K562 (cell line): Measurements from ENCODE around the gene E2F3. TPM values are rescaled to one million over a fixed set of nuclear protein-coding genes. Genes with fewer than 3 reads are reported as not detected.

Experiments
- ATAC-seq: fragments of 200-7000 bp; cut with Tn5 transposase; 3 replicates; pipeline ENCODE4 v1.9.1; 2020; ENCODE audit warnings: moderate library complexity
- BruUV-seq: library from RNA; stranded (reverse); fragments of 400-500 nt; replicated peaks from 2 replicates; lab custom pipeline; 2021; lab: Mats Ljungman, UMichigan
- CTCF ChIA-PET: fragments of 300-600 bp; formaldehyde crosslinking; extraction: SDS; loops from one replicate; lab custom pipeline; 2021; ENCODE audit warnings: low intra/inter-chr PET ratio; lab: Yijun Ruan, JAX
- POLR2A ChIA-PET: fragments of 300-600, 350-650 bp; sonication (Branson Sonifier 250); formaldehyde crosslinking; extraction: SDS; loops from one replicate; lab custom pipeline; 2021; ENCODE audit warnings: antibody characterized with exemption, inconsistent platforms; lab: Yijun Ruan, JAX
- DNase-seq, 4 experiments: peaks; one replicate each; pipeline versions ENCODE4 v3.0.0 to v3.0.0-alpha.2; 2011 to 2018; ENCODE audit warnings: low spot score in 3 of 4, mixed read lengths in 3 of 4; ENCODE audit errors: extremely low read depth in 1 of 4
- FAIRE-seq: peaks from 2 replicates; lab custom pipeline; 2011; peaks lifted over from hg19 to GRCh38; lab: Jason Lieb, UNC
- H2AFZ ChIP-seq: 2 replicates; pipeline ENCODE4 v1.6.0; 2011; ENCODE audit warnings: low read depth, low read length, control low read depth, inconsistent platforms
- H3K27ac ChIP-seq: fragments of 200-600 bp; 3 replicates; pipeline ENCODE4 v1.8.0; 2011; ENCODE audit warnings: low read depth, mild to moderate bottlenecking, control low read depth, inconsistent platforms, low read length, moderate library complexity, mixed read lengths; ENCODE audit errors: extremely low read depth
- H3K27me3 ChIP-seq, 2 experiments: fragments of 300-600 bp in 1 of 2; 2 replicates in 1 of 2; 3 replicates in 1 of 2; pipeline versions ENCODE4 v1.6.0 to v1.8.0; 2011; ENCODE audit warnings: inconsistent platforms in 2 of 2, low read length in 2 of 2, mild to moderate bottlenecking in 1 of 2, mixed read lengths in 1 of 2, moderate library complexity in 1 of 2; ENCODE audit not compliant: control insufficient read depth in 2 of 2, insufficient read depth in 2 of 2
- H3K36me3 ChIP-seq: fragments of 300-600 bp; 3 replicates; pipeline ENCODE4 v1.8.0; 2011; ENCODE audit warnings: mild to moderate bottlenecking, low read length, inconsistent platforms; ENCODE audit not compliant: control insufficient read depth, insufficient read depth
- H3K4me1 ChIP-seq, 2 experiments: fragments of 200-600 bp in 1 of 2; replicated peaks in 1 of 2; 2 replicates in 1 of 2; 3 replicates in 1 of 2; pipeline versions ENCODE4 v1.5.1 to v1.8.0; 2011; ENCODE audit warnings: inconsistent platforms in 2 of 2, low read length in 2 of 2, mild to moderate bottlenecking in 1 of 2, mixed read lengths in 1 of 2, moderate library complexity in 1 of 2; ENCODE audit not compliant: control insufficient read depth in 2 of 2, insufficient read depth in 2 of 2
- H3K4me2 ChIP-seq: 2 replicates; pipeline ENCODE4 v1.6.1; 2011; ENCODE audit warnings: low read length, control low read depth, inconsistent platforms, mixed read lengths; ENCODE audit not compliant: insufficient read depth
- H3K4me3 ChIP-seq: fragments of 200-600 bp; sonication (generic), shearing (Covaris generic); 2 replicates; pipeline ENCODE4 v1.5.1; 2016; ENCODE audit warnings: control low read depth, inconsistent platforms
- H3K79me2 ChIP-seq: fragments of 200-600 bp; 3 replicates; pipeline ENCODE4 v1.8.0; 2011; ENCODE audit warnings: low read length, inconsistent platforms; ENCODE audit not compliant: control insufficient read depth, insufficient read depth
- H3K9ac ChIP-seq, 2 experiments: 2 replicates each; pipeline versions ENCODE4 v1.6.0 to v1.6.1; 2011; ENCODE audit warnings: low read depth in 2 of 2, low read length in 2 of 2, control low read depth in 1 of 2, inconsistent platforms in 1 of 2, mild to moderate bottlenecking in 1 of 2, mixed read lengths in 1 of 2; ENCODE audit not compliant: insufficient read depth in 1 of 2
- H3K9me1 ChIP-seq: one replicate; pipeline ENCODE4 v1.6.0; 2011; ENCODE audit warnings: inconsistent platforms, mild to moderate bottlenecking, low read length, moderate library complexity; ENCODE audit not compliant: control insufficient read depth, insufficient read depth
- H3K9me3 ChIP-seq: replicated peaks from 2 replicates; pipeline ENCODE4 v1.5.1; 2011; ENCODE audit warnings: low read depth, low read length, inconsistent platforms; ENCODE audit not compliant: control insufficient read depth, insufficient read depth
- H4K20me1 ChIP-seq: replicated peaks from 2 replicates; pipeline ENCODE4 v1.6.1; 2011; ENCODE audit warnings: low read length, inconsistent platforms, mixed read lengths; ENCODE audit not compliant: control insufficient read depth, insufficient read depth
- ATF2 ChIP-seq: sonication (generic); formaldehyde crosslinking; IDR thresholded peaks from 2 replicates; pipeline ENCODE4 v1.8.1; 2022; ENCODE audit warnings: missing genetic modification reagents
- BHLHE40 ChIP-seq: IDR thresholded peaks from 2 replicates; pipeline ENCODE4 v1.6.1; 2011; ENCODE audit warnings: low read length, improper control_type of control experiment
- CBFA2T3 ChIP-seq: fragments of 450-650 bp; IDR thresholded peaks from 2 replicates; pipeline ENCODE4 v1.6.1; 2017
- CEBPZ ChIP-seq: fragments of 150-350 bp; IDR thresholded peaks from 2 replicates; pipeline ENCODE4 v1.6.1; 2014; ENCODE audit warnings: low read depth, mild to moderate bottlenecking, low read length, borderline replicate concordance
- CREB3L1 ChIP-seq: fragments of 450-650 bp; IDR thresholded peaks from 2 replicates; pipeline ENCODE4 v1.6.1; 2014; ENCODE audit warnings: low read depth, mild to moderate bottlenecking, moderate library complexity, borderline replicate concordance
- FOXK1 ChIP-seq: sonication (generic); formaldehyde crosslinking; IDR thresholded peaks from 2 replicates; pipeline ENCODE4 v1.8.0; 2022; ENCODE audit warnings: missing genetic modification reagents, mild to moderate bottlenecking, borderline replicate concordance
- RREB1 ChIP-seq: fragments of 250-450 bp; sonication (Bioruptor Pico); IDR thresholded peaks from 2 replicates; pipeline ENCODE4 v1.4.0; 2020
- ZNF282 ChIP-seq: sonication (generic); formaldehyde crosslinking; IDR thresholded peaks from 2 replicates; pipeline ENCODE4 v1.8.1; 2023; ENCODE audit warnings: missing genetic modification reagents
- ZNF551 ChIP-seq: fragments of 250-450 bp; sonication (Bioruptor Pico); IDR thresholded peaks from 2 replicates; pipeline ENCODE4 v1.5.0; 2021; ENCODE audit warnings: mild to moderate bottlenecking, moderate library complexity
- WGBS: fragments of 100-300 bp; shearing (Covaris generic); methylation state at CpG from one replicate; pipeline ENCODE4 v1.1.6; 2016; ENCODE audit warnings: low coverage, mixed read lengths; ENCODE audit not compliant: insufficient coverage; ENCODE audit errors: missing lambda C conversion rate; 5-methylcytosine and 5-hydroxymethylcytosine counted together
- in situ Hi-C: fragments of 300-500 bp; cut with MboI; formaldehyde crosslinking; loops from 4 replicates; pipeline ENCODE4 v1.15.0; 2018; ENCODE audit warnings: inconsistent platforms, mixed read lengths
- intact Hi-C: fragments of 100-400 bp; cut with micrococcal nuclease; formaldehyde crosslinking; loops from 2 replicates; pipeline ENCODE4 v1.14.2; 2022
- polyA plus RNA-seq, 8 experiments: library from polyadenylated mRNA; depleted of rRNA in 4 of 8; stranded (reverse) in 5 of 8; unstranded in 3 of 8; fragments of >200 nt; fragmentation: Nextera tagmentation in 2 of 8; fragmentation: Illumina TruSeq in 1 of 8; extraction: Ambion mirVana in 2 of 8; extraction: Trizol in 1 of 8; gene quantifications; 2 replicates each; pipeline versions ENCODE4 v1.2.1 to v1.2.3, GENCODE V29; 2011 to 2014; ENCODE audit warnings: inconsistent platforms in 1 of 8, missing spikeins in 1 of 8
- total RNA-seq, 7 experiments: library from RNA; depleted of rRNA in 6 of 7; stranded (reverse); fragments of >200 nt in 6 of 7; fragmentation: Illumina TruSeq in 2 of 7; extraction: Trizol in 2 of 7; gene quantifications; 2 replicates each; pipeline versions ENCODE4 v1.2.1 to v1.2.3, GENCODE V29; 2011 to 2021; ENCODE audit warnings: low replicate concordance in 1 of 7

The E2F3 gene
- total and polyA plus RNA-seq, 9 of the 15 experiments (the other 6 are each of a cell fraction or from before 2014, with no cell fraction given): 11.1 to 44.7 (median 27.2) TPM

DNA sequence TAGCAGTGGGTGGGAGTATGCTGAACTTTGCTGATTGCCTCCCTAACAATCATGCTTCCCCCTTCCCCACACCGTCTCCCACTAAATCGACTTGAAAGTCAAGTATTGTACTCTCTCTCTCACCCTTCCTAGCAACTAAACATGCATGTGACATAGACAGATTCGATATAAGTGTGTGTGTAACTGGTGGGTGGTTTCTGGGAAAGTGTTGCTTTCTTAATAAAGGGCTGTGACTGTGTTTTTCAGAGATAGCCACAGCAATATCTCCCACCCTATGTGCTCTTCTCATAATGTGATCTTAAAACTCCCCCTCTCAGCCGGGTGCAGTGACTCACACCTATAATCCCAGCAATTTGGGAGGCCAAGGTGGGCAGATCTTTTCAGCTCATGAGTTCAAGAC lies 49.3 kb upstream of the E2F3 start:
- in situ Hi-C loops: no loop called here
- no peaks in the 10 kb centered on the region for H3K27me3 ChIP-seq
- peak overlapping the region; percentile 46; the same call in 2 of the 3 replicates for H3K27ac ChIP-seq
- intact Hi-C loops: no loop called here
- peak; percentile 83 for FAIRE-seq
- no peaks in the 10 kb centered on the region for H4K20me1 ChIP-seq
- peak overlapping the region; percentile 42 for H3K4me2 ChIP-seq
- H3K79me2 ChIP-seq: no peaks in the 10 kb centered on the region
- POLR2A ChIA-PET: no interaction called here
- peaks cover 9% of the 10 kb centered on the region for H3K9me3 ChIP-seq
- no peak overlapping the region for H3K9ac ChIP-seq
- no TSS peak for BruUV-seq
- peak overlapping the region; percentile 61 for H2AFZ ChIP-seq
- ATAC-seq: peak; percentile 69
- DNase-seq: peak in 3 of 4 experiments; percentile 28 to 72 (median 47)
- no peak overlapping the region for H3K4me3 ChIP-seq
- H3K36me3 ChIP-seq: no peaks in the 10 kb centered on the region
- no peaks in the 10 kb centered on the region for H3K9me1 ChIP-seq
- CTCF ChIA-PET: no interaction called here
- WGBS: 4% methylated on average over 4 of the region's 4 CpGs
- H3K4me1 ChIP-seq: peaks cover 0 to 12% of the 10 kb centered on the region in 2 experiments; a peak in 2 of 5 replicates
- TF ChIP-seq ZNF282 (CRISPR knock-in tag): no peak
- TF ChIP-seq ATF2 (CRISPR knock-in tag): no peak
- no peak for TF ChIP-seq CREB3L1
- TF ChIP-seq ZNF551 (CRISPR knock-in tag): no peak
- TF ChIP-seq CEBPZ: no peak
- TF ChIP-seq CBFA2T3: peak; percentile 86
- no peak for TF ChIP-seq RREB1 (CRISPR knock-in tag)
- TF ChIP-seq BHLHE40: no peak
- no peak for TF ChIP-seq FOXK1 (CRISPR knock-in tag)
